HG03196 (cell line): ENCODE measurements around the gene PPM1L.
"Not testable (repeated sequence)": the region's sequence is repeated elsewhere in the genome, so short reads cannot be mapped to it uniquely, and the experiment has no call there.

Experiments
- ATAC-seq: cut with Tn5 transposase; IDR thresholded peaks from one replicate; pipeline ENCODE4 v1.9.1; 2021; ENCODE audit not compliant: unreplicated experiment

PPM1L gene

GRCh38 chr3:160977773-160978172 is 221.7 kb downstream of the PPM1L start:
- no peak for ATAC-seq

DNA sequence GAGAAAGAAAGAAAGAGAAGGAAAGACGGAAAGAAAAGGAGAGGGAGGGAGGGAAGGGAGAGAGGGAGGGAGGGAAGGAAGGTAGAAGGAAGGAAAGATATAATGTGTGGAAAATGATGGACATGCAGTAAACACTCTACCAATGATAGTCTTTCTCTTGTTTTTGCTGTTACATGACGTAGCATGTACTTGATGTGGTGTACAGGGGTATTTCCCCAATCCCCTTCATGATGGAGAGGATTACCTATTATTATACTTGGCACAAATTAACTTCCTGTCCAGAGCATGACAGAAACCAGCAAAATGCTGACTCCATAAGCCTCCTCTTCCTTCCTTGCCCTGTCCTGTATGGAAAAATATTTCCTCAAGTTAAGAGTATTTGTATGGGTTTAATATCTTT is 224.7 kb downstream of the PPM1L start:
- ATAC-seq: peak; percentile 61

DNA sequence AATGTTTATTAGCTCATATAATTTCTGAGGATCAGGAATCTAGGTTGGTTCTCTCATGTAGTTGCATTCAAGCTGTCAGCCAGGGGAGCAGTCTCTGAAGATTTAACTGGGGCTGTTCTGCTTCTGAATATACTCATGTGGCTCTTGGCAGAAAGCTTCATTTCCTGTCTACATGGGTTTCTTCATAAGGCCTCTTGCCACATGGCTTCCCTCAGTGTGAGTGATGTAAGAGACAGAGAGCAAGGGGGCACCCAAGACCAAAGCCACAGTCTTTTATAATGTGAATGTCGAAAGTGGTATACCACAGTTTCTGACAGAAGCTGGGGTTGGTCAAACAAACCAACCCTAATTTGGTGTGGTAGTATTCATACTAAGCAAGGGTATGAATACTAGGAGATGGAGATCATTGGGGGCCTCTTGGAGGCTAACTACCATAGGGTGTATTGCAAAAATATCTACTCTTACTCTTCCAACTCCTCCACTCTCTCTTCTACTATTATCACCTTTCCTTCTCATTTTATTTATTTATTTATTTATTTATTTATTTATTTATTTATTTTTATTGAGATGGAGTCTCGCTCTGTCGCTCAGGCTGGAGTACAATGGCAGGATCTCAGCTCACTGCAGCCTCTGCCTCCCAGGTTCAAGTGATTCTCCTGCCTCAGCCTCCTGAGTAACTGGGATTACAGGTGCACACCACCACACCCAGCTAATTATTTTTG is 225.3 kb downstream of the PPM1L start:
- peak; percentile 90 for ATAC-seq

DNA sequence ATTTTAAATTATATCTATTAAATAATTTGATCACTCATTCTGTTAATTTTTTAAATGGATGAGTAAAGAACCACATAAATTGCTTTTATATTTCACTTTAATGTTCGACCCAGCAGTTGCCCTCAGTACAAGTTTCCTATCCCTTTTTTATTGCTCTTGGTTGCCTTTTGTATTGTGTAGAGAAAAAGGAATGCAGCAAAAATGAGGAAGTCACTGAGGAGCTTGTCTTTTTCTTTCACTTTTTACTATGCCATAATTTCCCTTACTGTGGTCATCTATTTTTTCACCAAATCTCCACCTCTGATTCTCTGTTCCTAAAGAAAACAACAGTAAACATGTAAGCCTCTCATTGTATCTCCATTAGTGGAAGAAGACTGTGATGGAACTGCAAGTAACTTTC is 226.5 kb downstream of the PPM1L start:
- no peak for ATAC-seq

GRCh38 chr3:160983900-160984299 is 227.9 kb downstream of the PPM1L start:
- ATAC-seq: not testable (repeated sequence)

GRCh38 chr3:160986069-160986468 is 230.0 kb downstream of the PPM1L start:
- ATAC-seq: no peak

GRCh38 chr3:160987982-160988964 is 232.2 kb downstream of the PPM1L start:
- no peak for ATAC-seq

GRCh38 chr3:160990446-160990845 is 234.4 kb downstream of the PPM1L start:
- no peak for ATAC-seq

DNA sequence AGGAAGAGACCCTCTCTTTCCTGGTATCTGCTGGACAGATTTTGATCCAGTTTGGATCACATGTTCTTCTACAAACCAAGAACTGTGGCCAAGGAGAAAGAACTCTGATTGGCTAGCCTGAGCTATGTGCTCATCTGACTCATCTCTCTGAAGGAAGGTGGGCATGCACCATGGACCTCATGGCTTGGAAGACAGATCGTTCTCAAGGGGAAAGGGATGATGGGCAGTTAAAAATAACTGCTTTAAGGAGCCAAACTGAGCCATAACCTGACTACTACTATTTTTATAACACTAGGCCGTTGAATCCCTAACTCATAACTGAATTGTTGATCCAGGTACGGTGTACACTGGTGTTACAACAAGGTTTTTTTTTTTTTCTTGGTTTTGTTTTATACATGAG is 236.7 kb downstream of the PPM1L start:
- no peak for ATAC-seq

DNA sequence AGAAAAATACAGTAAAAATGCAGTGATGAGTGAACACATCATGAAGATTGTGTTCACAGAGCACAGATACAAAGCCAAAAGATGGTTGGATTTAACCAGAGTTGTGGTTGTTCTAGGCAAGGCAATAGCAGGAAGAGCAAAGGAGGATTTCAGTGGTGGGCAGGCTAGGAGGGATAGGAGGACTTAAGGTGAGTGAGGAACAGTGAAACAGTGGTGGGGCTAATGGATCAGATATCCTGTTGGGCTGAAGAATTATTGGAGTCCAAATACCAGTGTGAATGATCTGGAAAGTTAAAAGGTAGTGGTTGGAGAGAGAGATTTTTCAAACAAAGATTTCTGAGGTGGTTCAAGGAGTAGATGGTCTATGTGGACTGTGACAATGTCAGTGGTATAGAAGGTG is 240.8 kb downstream of the PPM1L start:
- no peak for ATAC-seq

GRCh38 chr3:160998581-160998980 is 242.6 kb downstream of the PPM1L start:
- ATAC-seq: no peak

DNA sequence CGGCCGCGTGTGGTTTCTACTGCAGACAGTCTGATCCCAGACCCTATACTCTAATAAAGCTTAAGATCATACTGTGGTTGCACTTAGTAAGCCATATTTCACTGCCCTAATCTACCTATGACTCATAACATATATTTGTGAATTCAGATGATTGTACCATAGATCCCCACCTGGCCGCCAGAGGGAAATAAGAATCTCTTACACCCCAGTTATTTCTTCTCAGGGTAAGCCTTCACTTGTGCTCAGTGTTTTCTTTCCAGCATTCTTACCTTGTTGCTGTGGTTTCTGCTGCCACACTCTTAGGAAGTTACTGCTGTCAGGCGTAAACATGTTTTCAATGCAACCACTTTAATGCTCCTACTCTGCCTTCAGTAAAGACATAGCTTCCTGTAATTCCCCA is 243.2 kb downstream of the PPM1L start:
- no peak for ATAC-seq

DNA sequence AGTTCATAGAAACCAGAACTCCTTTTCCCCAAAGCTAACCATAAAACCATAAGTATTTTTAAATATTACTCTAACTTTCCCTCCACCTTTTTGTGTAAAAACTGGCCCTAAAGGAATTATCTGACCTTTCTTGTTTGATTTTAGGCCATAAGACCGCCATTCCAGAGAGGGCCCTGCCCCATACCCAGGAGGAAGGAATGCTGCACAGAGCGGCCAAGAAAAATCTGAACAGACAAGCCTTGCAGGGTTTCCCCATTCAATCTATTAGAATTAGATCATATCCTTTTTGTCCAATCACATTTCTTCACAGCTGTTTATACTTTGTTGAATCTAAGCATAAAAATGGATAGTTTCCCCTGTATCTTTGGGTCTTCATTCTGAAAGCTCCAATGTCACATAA is 252.1 kb downstream of the PPM1L start:
- no peak for ATAC-seq

DNA sequence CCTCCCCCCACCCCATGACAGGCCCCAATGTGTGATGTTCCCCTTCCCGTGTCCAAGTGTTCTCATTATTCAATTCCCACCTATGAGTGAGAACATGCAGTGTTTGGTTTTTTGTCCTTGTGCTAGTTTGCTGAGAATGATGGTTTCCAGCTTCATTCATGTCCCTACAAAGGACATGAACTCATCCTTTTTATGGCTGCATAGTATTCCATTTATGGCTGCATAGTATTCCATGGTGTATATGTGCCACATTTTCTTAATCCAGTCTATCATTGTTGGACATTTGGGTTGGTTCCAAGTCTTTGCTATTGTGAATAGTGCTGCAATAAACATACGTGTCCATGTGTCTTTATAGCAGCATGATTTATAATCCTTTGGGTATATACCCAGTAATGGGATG is 254.1 kb downstream of the PPM1L start:
- not testable (repeated sequence) for ATAC-seq

DNA sequence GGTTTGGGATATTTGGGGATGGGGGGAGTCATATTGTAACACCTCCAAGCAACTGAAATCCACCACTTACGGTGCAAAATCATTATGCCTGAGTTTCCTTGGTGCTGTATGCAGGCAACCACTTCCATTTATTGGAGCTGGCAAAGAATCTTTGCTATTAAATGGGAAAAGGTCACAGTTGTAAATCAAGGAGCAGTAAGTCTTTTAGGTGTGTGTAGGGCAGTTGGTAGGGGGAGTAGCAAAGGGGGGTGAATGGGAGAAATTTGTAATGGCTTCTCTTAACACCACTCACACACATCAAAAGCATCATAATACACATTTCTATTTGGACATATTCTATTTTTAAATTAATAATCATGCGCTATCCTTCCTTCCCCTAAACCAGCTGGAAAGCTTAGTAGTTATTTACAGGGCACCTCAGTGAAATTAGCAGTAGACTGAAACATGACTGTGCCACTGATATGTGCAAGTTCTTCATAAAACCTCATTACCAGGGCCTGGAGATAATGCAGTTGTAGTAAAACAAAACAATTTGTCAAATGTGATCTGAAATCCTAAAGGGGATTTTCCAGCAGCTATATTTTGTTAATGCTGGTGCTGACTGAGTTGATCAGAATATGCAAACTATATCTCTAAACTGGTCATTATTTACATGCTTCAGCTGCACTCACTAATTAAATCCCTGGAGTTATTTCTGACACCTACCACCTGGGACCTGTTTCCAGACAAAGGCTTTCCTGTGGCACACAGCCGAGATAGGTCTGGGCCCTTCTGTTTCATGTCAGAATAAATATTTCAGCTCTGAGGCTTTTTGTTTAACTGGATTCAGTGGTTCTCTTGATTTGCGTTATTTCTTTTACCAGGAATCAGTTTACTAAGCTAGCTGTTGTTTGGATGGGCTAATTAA is 259.1 kb downstream of the PPM1L start:
- ATAC-seq: no peak

- no peak for ATAC-seq
Measured at GRCh38 chr3:161016417-161017313, 260.6 kb downstream of the PPM1L start.

DNA sequence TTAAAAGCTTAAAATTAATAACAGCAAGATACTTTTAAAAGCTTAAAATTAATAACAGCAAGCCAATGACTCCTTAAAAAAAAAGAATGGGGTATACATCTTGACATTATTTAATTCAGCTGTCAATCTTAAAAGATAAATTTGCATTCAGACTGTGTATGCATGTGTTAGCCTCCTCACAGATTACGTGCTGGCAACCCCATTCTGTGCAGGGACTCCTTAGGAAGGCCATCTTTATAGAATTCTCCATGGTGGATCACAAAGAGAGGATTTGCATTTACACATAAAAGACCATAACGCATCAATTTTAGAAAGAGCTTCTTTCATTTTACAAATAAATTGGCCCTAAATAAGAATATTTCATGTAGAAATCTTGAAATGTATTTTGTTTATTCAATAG is 261.9 kb downstream of the PPM1L start:
- ATAC-seq: no peak

- ATAC-seq: no peak
Measured at GRCh38 chr3:161020256-161020655, 264.2 kb downstream of the PPM1L start.

GRCh38 chr3:161025911-161026310 is 269.9 kb downstream of the PPM1L start:
- ATAC-seq: no peak
